Psoas muscle (tissue), 8 donors: ENCODE data around the gene MAGEB6B. TPM values are rescaled to one million over a fixed set of nuclear protein-coding genes. Genes with fewer than 3 reads are reported as not detected.

Source experiments
- ATAC-seq, 4 donors: fragments of 200-7000 bp; cut with Tn5 transposase; one replicate each; pipeline ENCODE4 v1.9.1; 2020; ENCODE audit warnings: moderate library complexity in 3 of 4, mild to moderate bottlenecking in 2 of 4
- DNase-seq, 2 donors: peaks; one replicate each; pipeline ENCODE4 v3.0.0-alpha.2; 2020
- H3K27ac ChIP-seq: fragments of 200-600 bp; one replicate; pipeline ENCODE4 v1.8.0; 2022
- H3K27me3 ChIP-seq, 3 donors: fragments of 200-600 bp in 1 of 3; one replicate each; pipeline versions ENCODE4 v1.6.1 to v1.8.0; 2013 to 2022; ENCODE audit warnings: low read length in 2 of 3, mild to moderate bottlenecking in 2 of 3, moderate library complexity in 1 of 3; ENCODE audit not compliant: insufficient read depth in 3 of 3
- H3K36me3 ChIP-seq, 2 donors: fragments of 200-600 bp in 1 of 2; one replicate each; pipeline versions ENCODE4 v1.6.1 to v1.8.0; 2013 to 2022; ENCODE audit warnings: low read depth in 1 of 2, mild to moderate bottlenecking in 1 of 2, moderate library complexity in 1 of 2; ENCODE audit not compliant: insufficient read depth in 1 of 2
- H3K4me1 ChIP-seq: fragments of 200-600 bp; one replicate; pipeline ENCODE4 v1.8.0; 2022
- H3K4me3 ChIP-seq: fragments of 200-600 bp; one replicate; pipeline ENCODE4 v1.8.0; 2022; ENCODE audit warnings: mild to moderate bottlenecking
- H3K9me3 ChIP-seq: fragments of 200-600 bp; one replicate; pipeline ENCODE4 v1.8.0; 2022
- WGBS, 3 donors: extraction: QIAGEN DNeasy Blood & Tissue Kit; methylation state at CpG; one replicate each; pipeline versions ENCODE4 v1.1.6 to v1.1.7; 2013; 5-methylcytosine and 5-hydroxymethylcytosine counted together
- intact Hi-C, 2 donors: fragments of 100-400 bp; cut with DNase I; formaldehyde crosslinking; loops; one replicate each; pipeline versions ENCODE4 v1.11.0 to v1.14.2; 2022
- long read RNA-seq, 2 donors: library from polyadenylated mRNA; unstranded; transcript quantifications; one replicate each; pipeline ENCODE4 v2.0.0, GENCODE V29; 2021
- polyA plus RNA-seq, 3 donors: library from polyadenylated mRNA; stranded (reverse); fragments of 200-250 nt; gene quantifications; one replicate each; pipeline ENCODE4 v1.2.3, GENCODE V29; 2013
- total RNA-seq, 4 donors: library from RNA; stranded (reverse); fragmentation: NEBNext Ultra II Directional in 2 of 4; extraction: Animal tissue kit (Norgen Biotek cat#: 25700) in 2 of 4; gene quantifications; one replicate each; pipeline versions ENCODE4 v1.2.1 to v1.2.4, GENCODE V29; 2021 to 2023
- TF ChIP-seq, protein P1 (sequence below): fragments of 200-600 bp; IDR thresholded peaks from one replicate; pipeline ENCODE4 v1.8.0; 2022; ENCODE audit warnings: antibody characterized with exemption
- donor health status: healthy with polysubstance abuse.
- donor health status: DM: no; HTN: no; CAD: no; lungs with moderate emphysema.
- donor health status: Bipolar disorder and iron deficiency.
- donor health status: healthy.
- donor health status: DM: yes; HTN: yes; CAD: no.
- donor health status: DM: no; HTN: no; CAD: no.
- donor health status: DM: no; HTN: no; CAD: no.
- donor health status: DM: yes; HTN: yes; CAD: no.

The MAGEB6B gene, protein sequence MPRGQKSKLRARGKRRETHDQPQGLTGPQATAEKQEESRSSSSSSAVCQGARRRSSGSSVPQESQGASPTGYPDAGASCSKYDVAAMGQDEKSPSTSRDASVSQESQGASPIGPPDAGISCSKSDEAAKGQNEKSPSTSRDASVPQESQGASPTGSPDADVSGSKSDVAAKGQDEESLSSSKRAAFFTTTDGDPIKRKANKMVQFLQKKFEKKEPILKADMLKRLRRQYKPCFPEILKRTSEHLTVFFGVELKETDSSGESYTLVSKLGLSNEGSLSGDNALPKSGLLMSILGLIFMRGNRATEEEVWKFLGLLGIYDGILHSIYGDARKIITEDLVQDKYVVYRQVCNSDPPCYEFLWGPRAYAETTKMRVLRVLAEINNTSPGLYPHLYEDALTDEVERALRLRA
- total RNA-seq (not detected), polyA plus RNA-seq (not detected)
- long read RNA-seq, donor 1 = 0 reads
- long read RNA-seq, donor 2 = 0 reads

DNA sequence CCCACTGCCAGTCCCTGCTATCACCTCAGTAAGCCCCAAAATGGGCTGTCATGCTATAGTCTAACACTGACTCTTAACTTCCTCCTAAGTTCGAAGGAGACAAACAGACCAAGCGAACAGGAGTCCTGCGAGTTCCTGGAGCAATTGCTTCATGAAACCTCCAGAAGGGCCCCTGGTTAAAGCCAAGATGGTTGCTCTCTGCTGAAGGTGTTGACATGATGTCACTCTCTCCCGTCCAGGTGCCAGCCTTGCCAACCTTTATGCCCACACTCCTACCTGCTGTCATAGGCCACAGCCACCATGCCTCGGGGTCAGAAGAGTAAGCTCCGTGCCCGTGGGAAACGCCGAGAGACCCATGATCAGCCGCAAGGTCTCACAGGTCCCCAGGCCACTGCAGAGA lies at the start of gene MAGEB6B:
Gene MAGEB6B, plus strand, starts transcription at position 301 of the 400 bp plus-strand sequence. Its CDS starts 0 bp downstream, at position 301.
- DNase-seq (no peak), ATAC-seq (no peak)
- Histone ChIP-seq H3K27ac (no peak within 1 kb of the TSS), H3K36me3 (no peaks in the 10 kb centered on the region), H3K27me3 (no peaks in the 10 kb centered on the region), H3K4me1 (no peaks in the 10 kb centered on the region), H3K4me3 (no peak within 1 kb of the TSS), H3K9me3 (no peaks in the 10 kb centered on the region)
- 91 to 96% (median 96%) methylated on average over 7 to 10 of the region's 10 CpGs for WGBS, 3 donors
- intact Hi-C loops = no loop called here
- TF ChIP-seq, protein P1, sequence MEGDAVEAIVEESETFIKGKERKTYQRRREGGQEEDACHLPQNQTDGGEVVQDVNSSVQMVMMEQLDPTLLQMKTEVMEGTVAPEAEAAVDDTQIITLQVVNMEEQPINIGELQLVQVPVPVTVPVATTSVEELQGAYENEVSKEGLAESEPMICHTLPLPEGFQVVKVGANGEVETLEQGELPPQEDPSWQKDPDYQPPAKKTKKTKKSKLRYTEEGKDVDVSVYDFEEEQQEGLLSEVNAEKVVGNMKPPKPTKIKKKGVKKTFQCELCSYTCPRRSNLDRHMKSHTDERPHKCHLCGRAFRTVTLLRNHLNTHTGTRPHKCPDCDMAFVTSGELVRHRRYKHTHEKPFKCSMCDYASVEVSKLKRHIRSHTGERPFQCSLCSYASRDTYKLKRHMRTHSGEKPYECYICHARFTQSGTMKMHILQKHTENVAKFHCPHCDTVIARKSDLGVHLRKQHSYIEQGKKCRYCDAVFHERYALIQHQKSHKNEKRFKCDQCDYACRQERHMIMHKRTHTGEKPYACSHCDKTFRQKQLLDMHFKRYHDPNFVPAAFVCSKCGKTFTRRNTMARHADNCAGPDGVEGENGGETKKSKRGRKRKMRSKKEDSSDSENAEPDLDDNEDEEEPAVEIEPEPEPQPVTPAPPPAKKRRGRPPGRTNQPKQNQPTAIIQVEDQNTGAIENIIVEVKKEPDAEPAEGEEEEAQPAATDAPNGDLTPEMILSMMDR = no peak

DNA sequence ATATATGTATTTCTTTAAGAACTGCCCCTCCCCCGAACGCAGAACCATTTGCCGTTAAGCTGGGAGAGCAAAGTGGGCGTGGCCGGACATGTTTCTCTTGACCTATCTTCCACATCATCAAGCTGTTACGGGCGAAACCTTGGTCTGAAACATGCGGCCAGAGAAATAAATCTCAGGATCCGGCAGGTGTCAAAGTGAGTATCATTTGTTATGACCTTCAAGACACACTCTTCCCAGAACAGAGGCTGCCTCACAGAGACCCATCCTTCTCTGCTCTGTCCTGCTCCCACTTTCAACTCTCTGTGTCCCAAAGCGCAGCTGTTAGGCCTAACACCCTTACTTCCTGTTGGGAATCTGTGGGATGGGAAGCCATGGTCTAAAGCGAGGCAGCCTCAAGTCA lies 22.1 kb upstream of the MAGEB6B start, which contains the start of gene MAGEB18:
Gene MAGEB18, plus strand, starts transcription at position 70 of the 400 bp plus-strand sequence. CDS start 643 bp downstream, outside the sequence.
- 79 to 90% (median 84%) methylated on average over 11 of the region's 11 CpGs for WGBS, 3 donors
- DNase-seq = no peak
- no peaks in the 10 kb centered on the region for H3K27me3 ChIP-seq
- no peaks in the 10 kb centered on the region for H3K36me3 ChIP-seq
- ATAC-seq = no peak
- intact Hi-C loops = no loop called here
- TF ChIP-seq, protein P1 = no peak
- H3K4me1 ChIP-seq = no peaks in the 10 kb centered on the region
- H3K27ac ChIP-seq = no peak within 1 kb of the TSS
- H3K9me3 ChIP-seq = no peaks in the 10 kb centered on the region
- no peak within 1 kb of the TSS for H3K4me3 ChIP-seq

DNA sequence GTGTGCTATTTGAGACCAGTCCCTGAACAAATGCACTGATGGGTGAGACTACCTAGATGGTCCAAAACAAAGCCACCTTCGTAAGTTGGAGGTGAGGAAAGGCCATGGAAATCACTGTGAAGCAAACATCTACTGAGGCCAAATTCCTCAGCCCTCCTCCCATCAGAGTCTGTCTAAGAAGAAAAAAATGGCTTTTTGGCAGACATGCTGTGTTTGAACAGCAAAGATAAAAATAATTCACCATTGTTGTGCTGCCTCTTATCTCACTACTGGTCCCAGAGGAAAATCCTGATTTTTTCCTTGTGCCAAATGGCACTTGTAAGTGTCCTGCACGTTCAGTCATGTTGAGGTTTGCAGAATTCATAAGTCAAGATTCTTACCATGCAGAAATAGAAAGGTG lies 14.4 kb upstream of the MAGEB6B start:
- Histone ChIP-seq H3K27me3 (no peaks in the 10 kb centered on the region), H3K36me3 (no peaks in the 10 kb centered on the region), H3K9me3 (no peaks in the 10 kb centered on the region), H3K4me3 (no peak overlapping the region), H3K27ac (no peak overlapping the region), H3K4me1 (no peaks in the 10 kb centered on the region)
- intact Hi-C loops = no loop called here
- TF ChIP-seq, protein P1 = no peak
- DNase-seq (no peak), ATAC-seq (no peak)
- WGBS, 3 donors = 21 to 40% (median 31%) methylated on average over 2 of the region's 2 CpGs

DNA sequence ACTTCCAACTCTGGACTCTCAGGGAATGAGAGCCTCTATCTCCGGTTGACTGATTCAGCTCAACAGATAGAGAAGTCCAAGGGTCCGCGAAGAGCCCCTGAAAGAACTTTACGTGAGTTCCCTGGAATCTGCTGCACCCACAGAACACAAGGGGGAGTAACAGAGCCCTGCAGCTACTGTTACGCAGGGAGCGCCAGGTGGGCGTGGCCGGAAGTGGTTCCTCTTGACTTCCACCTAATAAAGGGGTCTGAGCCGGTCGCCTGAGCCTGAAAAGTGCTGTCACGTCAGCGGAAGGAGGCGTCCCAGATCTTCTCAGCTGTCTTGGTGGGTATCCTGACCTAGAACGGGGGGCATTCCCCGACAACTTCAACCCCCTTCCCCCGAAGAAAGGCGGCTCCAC lies 31.8 kb downstream of the MAGEB6B start, which contains the start of gene MAGEB6:
Gene MAGEB6, plus strand, starts transcription at position 237 of the 400 bp plus-strand sequence. CDS start 1,407 bp downstream, outside the sequence.
- intact Hi-C loops = no loop called here
- ATAC-seq (no peak), DNase-seq (no peak)
- TF ChIP-seq, protein P1 = no peak
- Histone ChIP-seq H3K36me3 (no peaks in the 10 kb centered on the region), H3K27ac (no peak within 1 kb of the TSS), H3K9me3 (no peaks in the 10 kb centered on the region), H3K27me3 (no peaks in the 10 kb centered on the region), H3K4me1 (no peaks in the 10 kb centered on the region), H3K4me3 (no peak within 1 kb of the TSS)
- 78 to 87% (median 85%) methylated on average over 15 to 17 of the region's 17 CpGs for WGBS, 3 donors
